Measurements from ENCODE around the gene RNF148. TPM values are rescaled to one million over a fixed set of nuclear protein-coding genes. Genes with fewer than 3 reads are reported as not detected.

The RNF148 gene
- total and polyA plus RNA-seq, 2 of the 8 experiments (the other 6 are each of a cell fraction or from before 2014, with no cell fraction given), result 0.27 to 0.45 TPM

GRCh38 chr7:122684504-122684903 lies 18.2 kb downstream of the RNF148 start:
- peak overlapping the region; percentile 62 for H3K56ac ChIP-seq (replicated peaks; ENCODE audit: insufficient read length, low read depth, low read length)
- POLR2A ChIA-PET (ENCODE audit: partially characterized antibody), result no interaction called here
- H3K27me3 ChIP-seq (replicated peaks in 1 of 4; ENCODE audit: control insufficient read depth in 3 of 4, extremely low read depth in 1 of 4, insufficient read depth in 3 of 4, low read length in 3 of 4), result no peaks in the 10 kb centered on the region
- no peaks in the 10 kb centered on the region for H3K79me1 ChIP-seq (ENCODE audit: low read depth, low read length)
- WGBS, 2 experiments (ENCODE audit: extremely low coverage in 1 of 2, insufficient coverage in 1 of 2, insufficient read length in 1 of 2, insufficient replicate concordance in 2 of 2, low coverage in 1 of 2, low lambda C conversion rate in 2 of 2, missing lambda C conversion rate in 1 of 2), result 81 to 100% methylated on average over 1 to 2 of the region's 2 CpGs
- no peak overlapping the region for H2BK20ac ChIP-seq (ENCODE audit: low read length)
- no peak overlapping the region for H2BK15ac ChIP-seq (ENCODE audit: low read length)
- H2AFZ ChIP-seq (ENCODE audit: low read length), result no peak overlapping the region
- peaks cover 4 to 21% (median 15%) of the 10 kb centered on the region in 4 experiments for H3K4me1 ChIP-seq (replicated peaks in 1 of 4; ENCODE audit: control insufficient read depth in 3 of 4, insufficient read depth in 4 of 4, low read length in 3 of 4)
- H3K79me2 ChIP-seq (ENCODE audit: control insufficient read depth in 1 of 2, insufficient read depth in 2 of 2, low read length in 2 of 2), result no peaks in the 10 kb centered on the region
- H2BK5ac ChIP-seq (ENCODE audit: low read depth, low read length), result no peak overlapping the region
- H3K9ac ChIP-seq (replicated peaks in 1 of 4; ENCODE audit: extremely low read depth in 1 of 4, low read depth in 3 of 4, low read length in 3 of 4), result no peak overlapping the region
- H4K20me1 ChIP-seq (replicated peaks in 1 of 2; ENCODE audit: control insufficient read depth in 1 of 2, insufficient read depth in 2 of 2, low read length in 2 of 2), result no peaks in the 10 kb centered on the region
- no peak overlapping the region for H3K18ac ChIP-seq (ENCODE audit: extremely low read depth, low read length)
- no peak overlapping the region for H4K91ac ChIP-seq (replicated peaks; ENCODE audit: insufficient read length, low read length)
- H3K4ac ChIP-seq (replicated peaks; ENCODE audit: insufficient read length, low read depth, low read length), result no peak overlapping the region
- H3K23me2 ChIP-seq (ENCODE audit: low read depth, low read length), result no peaks in the 10 kb centered on the region
- FAIRE-seq (no peak), DNase-seq (ENCODE audit: low read depth in 1 of 2, low spot score in 2 of 2) (no peak)
- no peak overlapping the region for H2BK12ac ChIP-seq (ENCODE audit: low read depth, low read length)
- CTCF ChIA-PET (ENCODE audit: partially characterized antibody), result interaction anchor here (0.5 to 1.1 kb wide), 2 partner anchors 81 to 106 kb away, joined by 3 read pairs; no protein-coding TSS in a partner anchor
- H2BK120ac ChIP-seq (replicated peaks; ENCODE audit: low read depth, low read length), result no peak overlapping the region
- H3K36me3 ChIP-seq (ENCODE audit: control insufficient read depth in 2 of 4, insufficient read depth in 4 of 4, low read length in 3 of 4), result no peaks in the 10 kb centered on the region
- H4K5ac ChIP-seq (ENCODE audit: insufficient read length, low read depth, low read length), result no peak overlapping the region
- H3K4me2 ChIP-seq (ENCODE audit: insufficient read depth in 1 of 2, low read depth in 2 of 2, low read length in 2 of 2), result no peak overlapping the region
- no peak overlapping the region for H2AK5ac ChIP-seq (ENCODE audit: low read depth, low read length)
- no peak overlapping the region for H3K23ac ChIP-seq (ENCODE audit: insufficient read length)
- H3K9me3 ChIP-seq (ENCODE audit: insufficient read depth in 2 of 2, low read depth in 1 of 2, low read length in 1 of 2), result no peaks in the 10 kb centered on the region
- H4K8ac ChIP-seq (ENCODE audit: extremely low read depth, insufficient read depth, low read length), result no peak overlapping the region
- no peak overlapping the region for H3K27ac ChIP-seq (ENCODE audit: low read depth, low read length)
- H3K14ac ChIP-seq (ENCODE audit: insufficient read length), result no peak overlapping the region
- H3K4me3 ChIP-seq (ENCODE audit: extremely low read depth in 1 of 4, insufficient read depth in 2 of 4, low read depth in 3 of 4, low read length in 4 of 4), result no peak overlapping the region
- TF ChIP-seq MAX (IDR thresholded peaks at IDR 0.05) (no peak), RXRA (IDR thresholded peaks at IDR 0.05; ENCODE audit: insufficient read depth, low read depth, low read length) (no peak), E2F6 (IDR thresholded peaks at IDR 0.05) (no peak), MAFK (IDR thresholded peaks at IDR 0.05; ENCODE audit: low read depth, low read length) (no peak), TCF12 (IDR thresholded peaks at IDR 0.05; ENCODE audit: low read depth, low read length) (no peak), ATF2 (IDR thresholded peaks at IDR 0.05; ENCODE audit: low read length) (no peak), ATF3 (IDR thresholded peaks at IDR 0.05; ENCODE audit: insufficient read depth, low read depth, low read length) (no peak), TBP (IDR thresholded peaks at IDR 0.05; ENCODE audit: low read depth, low read length) (no peak), CTBP2 (IDR thresholded peaks at IDR 0.05; ENCODE audit: borderline replicate concordance, insufficient read depth, insufficient read length, low read length) (no peak), BCL11A (IDR thresholded peaks at IDR 0.05; ENCODE audit: low read depth in 2 of 2, low read length in 2 of 2) (no peak)

Data from H1 (cell line).